H1 (cell line): Measurements from ENCODE around the gene NF1. TPM values are rescaled to one million over a fixed set of nuclear protein-coding genes. Genes with fewer than 3 reads are reported as not detected.

Source experiments
- NANOG ChIP-seq: IDR thresholded peaks from 2 replicates; pipeline ENCODE4 v1.6.1; 2011; ENCODE audit warnings: low read length, low read depth, mild to moderate bottlenecking, inconsistent platforms; ENCODE audit not compliant: insufficient read depth, poor library complexity, severe bottlenecking
- RAD21 ChIP-seq, 2 experiments: IDR thresholded peaks in 1 of 2; conservative IDR thresholded peaks in 1 of 2; 2 replicates each; pipeline ENCODE4 v1.6.1; 2011; ENCODE audit warnings: low read depth in 2 of 2, low read length in 2 of 2, improper control_type of control experiment in 1 of 2, inconsistent platforms in 1 of 2, mild to moderate bottlenecking in 1 of 2, moderate library complexity in 1 of 2
- YY1 ChIP-seq: IDR thresholded peaks from 2 replicates; pipeline ENCODE4 v1.6.1; 2011; ENCODE audit warnings: low read depth, mild to moderate bottlenecking, low read length
- polyA plus RNA-seq, 7 experiments: library from polyadenylated mRNA; depleted of rRNA in 3 of 7; stranded (reverse) in 5 of 7; unstranded in 2 of 7; fragments of >200 nt in 5 of 7; fragments of 200-250 nt in 2 of 7; gene quantifications; 1 replicate in 5 of 7; 2 replicates in 1 of 7; 4 replicates in 1 of 7; pipeline versions ENCODE4 v1.2.1 to v1.2.3, GENCODE V29; 2011 to 2013; ENCODE audit warnings: missing spikeins in 2 of 7, mixed read lengths in 2 of 7
- total RNA-seq: library from RNA; stranded (reverse); fragmentation: NEBNext Ultra II Directional; extraction: Animal tissue kit (Norgen Biotek cat#: 25700); gene quantifications from 2 replicates; pipeline ENCODE4 v1.2.1, GENCODE V29; 2021

The NF1 gene
- total and polyA plus RNA-seq, 2 of the 8 experiments (the other 6 are each of a cell fraction or from before 2014, with no cell fraction given), result 19.3 to 29.6 TPM

GRCh38 chr17:31388770-31389656 is 294.2 kb downstream of the NF1 start (continued):
- TF ChIP-seq YY1, result 0 out of 2 replicates have a peak, but pooled peaks have one; percentile 68
- peak; percentile 67 to 79 for TF ChIP-seq RAD21 (IDR thresholded peaks at IDR 0.05 in 1 of 2, conservative IDR thresholded peaks at IDR 0.05 in 1 of 2; ENCODE audit: low read depth in 2 of 2, low read length in 2 of 2)
- TF ChIP-seq NANOG, result no peak
